Measurements from ENCODE around the gene CAV2.

CAV2 gene

DNA sequence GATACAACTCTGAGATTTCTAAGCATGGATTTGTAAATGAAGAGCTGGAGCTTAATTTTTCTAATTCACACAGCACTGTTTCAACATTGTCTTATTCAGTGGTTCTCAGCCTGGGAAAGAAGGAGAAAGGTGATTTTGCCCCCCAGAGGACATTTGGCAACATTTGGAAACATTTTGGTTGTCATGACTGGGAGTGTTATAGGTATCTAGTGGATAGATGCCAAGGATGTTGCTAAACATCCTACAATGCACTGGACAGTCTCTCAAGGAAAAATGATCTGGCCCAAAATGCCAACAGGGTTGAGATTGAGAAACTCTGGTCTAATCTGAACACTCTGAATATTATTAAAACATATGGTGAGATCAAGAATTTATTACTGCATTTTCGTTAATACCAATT lies 3.8 kb upstream of the CAV2 start:
- no peak for DNase-seq (ENCODE audit: low spot score)

DNA sequence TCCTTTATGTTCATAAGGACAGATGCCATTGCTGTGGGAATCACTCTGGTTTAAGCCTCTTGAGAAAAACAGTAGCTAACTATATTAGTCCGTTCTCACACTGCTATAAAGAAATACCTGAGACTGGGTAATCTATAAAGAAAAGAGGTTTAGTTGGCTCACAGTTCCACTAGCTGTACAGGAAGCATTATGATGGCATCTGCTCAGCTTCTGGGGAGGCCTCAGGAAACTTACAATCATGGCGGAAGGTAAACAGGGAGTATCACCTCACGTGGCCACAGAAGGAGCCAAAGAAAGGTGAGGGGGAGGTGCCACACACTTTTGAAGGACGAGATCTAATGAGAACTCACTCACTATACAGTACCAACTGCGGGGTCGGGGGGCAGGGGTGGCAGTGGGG lies 2.9 kb upstream of the CAV2 start:
- DNase-seq (ENCODE audit: low spot score) = no peak

DNA sequence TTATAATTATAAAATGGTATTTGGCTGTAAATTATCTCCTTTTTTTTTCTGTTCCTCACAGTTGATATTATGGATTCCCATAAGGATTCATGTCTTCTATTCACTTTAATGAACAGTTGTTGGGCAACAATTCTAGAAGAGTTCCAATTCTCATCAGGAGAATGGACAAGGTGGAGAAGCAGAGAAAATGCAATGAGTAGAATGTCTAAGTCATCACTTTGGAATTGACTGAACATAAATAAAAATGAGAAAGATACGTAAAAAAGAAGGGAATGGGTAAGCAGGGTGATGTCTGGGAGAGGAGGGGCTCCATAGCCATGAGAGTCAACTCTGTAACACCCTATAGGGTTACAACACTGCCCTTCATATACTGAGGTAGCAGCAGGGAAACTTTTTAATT lies 1.8 kb upstream of the CAV2 start:
- no peak for DNase-seq (ENCODE audit: low spot score)

DNA sequence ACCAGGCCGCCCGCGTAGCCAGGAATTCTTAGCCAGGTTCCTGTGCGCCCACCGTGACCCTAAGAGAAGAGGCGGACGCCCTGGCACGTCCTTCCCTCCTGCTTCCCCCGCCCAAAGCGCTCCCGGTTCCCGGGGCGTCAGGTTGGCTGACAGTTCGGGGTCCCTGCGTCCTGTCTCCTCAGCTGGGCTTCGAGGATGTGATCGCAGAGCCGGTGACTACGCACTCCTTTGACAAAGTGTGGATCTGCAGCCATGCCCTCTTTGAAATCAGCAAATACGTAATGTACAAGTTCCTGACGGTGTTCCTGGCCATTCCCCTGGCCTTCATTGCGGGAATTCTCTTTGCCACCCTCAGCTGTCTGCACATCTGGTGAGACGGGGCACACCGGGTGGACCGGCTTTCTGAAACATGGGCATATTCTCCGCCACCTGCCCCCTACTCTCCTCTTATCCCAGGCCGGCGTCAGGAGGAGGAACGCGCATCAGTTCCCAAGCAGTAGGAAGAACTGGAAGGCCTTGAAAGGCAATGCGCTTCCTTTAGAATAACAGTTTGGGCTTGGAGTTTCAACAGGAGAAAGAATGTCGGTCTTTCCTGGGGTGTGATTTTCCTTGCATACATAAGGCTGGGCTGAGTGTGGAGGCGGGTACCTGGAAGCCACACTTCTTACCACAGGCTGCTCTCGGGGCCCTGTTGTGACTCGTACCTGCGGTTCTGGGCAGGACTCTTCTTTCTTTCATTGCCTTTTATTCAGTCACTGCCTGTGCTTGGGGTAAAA lies 728 bp downstream of the CAV2 start:
- DNase-seq (ENCODE audit: low spot score) = no peak

DNA sequence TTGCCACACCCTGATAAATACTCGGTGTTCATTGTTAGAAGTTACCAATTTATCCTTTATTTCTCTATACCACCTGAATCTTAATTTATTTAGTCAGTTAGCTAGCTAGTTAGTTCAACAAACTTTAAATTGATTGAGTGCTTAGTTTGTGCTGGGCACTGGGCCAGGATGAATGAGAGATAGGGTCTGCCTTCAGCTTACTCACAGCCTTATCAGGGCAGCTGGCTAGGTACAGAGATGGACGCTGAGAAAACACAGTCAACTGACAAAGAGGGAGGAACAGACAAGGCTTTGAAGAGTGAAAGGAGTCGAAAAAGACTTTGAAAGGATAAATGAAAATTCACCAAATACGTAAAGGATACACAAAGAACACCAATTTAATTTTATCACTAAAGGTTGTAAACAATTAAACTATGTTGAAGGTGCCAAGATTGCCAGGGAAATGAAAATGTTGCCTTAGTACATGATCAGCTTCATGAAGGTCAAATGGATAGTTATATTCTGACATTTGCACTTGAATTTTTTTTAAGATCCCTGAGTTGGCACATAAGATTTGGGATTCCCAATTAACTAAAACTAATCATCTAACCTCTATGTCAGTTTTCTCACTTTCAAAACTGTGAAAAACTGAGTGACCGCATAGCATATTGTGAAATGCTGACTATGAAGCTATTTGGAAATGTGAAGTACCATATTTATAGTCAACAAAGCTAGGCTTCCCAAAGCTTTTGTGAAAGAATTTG lies 2.1 kb downstream of the CAV2 start:
- no peak for DNase-seq (ENCODE audit: low spot score)

DNA sequence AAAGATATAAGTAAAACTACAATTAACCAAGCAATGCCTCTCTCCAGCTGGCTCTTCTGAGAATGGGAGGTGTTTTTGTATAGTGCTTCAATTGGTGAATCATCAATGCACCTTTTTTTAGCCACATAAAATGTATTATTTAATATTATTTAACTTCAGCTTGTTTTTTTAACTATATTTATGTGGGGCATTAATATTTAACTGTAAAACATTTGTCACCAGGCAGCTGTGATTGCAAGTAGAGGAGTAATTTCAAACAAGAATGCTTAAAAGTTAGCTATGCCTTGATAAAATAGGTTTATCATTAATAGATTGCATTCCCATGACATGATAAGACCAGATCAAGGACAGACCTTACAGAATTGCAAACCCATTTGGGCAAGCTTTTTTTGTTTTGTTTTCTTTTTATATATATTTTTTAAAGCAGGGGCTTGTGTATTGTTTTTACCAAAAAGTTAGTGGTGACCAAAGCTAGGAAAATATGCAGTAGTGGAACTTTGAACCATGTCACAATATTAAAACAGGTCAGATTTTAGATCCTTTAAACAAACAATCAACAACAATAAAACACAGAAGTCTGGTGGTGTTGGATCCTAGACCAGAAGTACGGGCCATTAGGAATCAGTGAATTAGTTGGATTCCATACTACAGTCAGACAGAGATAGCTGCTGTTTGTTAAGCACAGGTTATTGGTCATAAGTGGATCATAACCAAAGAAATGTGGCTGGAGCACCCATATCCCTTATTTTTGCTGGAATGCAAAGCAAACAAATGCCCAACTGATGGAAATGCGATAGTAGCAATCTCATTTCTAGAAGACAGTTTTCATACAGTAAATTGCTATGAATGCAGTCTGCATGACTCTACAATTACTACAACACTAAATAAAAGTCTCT lies 2.9 kb downstream of the CAV2 start:
- no peak for DNase-seq (ENCODE audit: low spot score)

DNA sequence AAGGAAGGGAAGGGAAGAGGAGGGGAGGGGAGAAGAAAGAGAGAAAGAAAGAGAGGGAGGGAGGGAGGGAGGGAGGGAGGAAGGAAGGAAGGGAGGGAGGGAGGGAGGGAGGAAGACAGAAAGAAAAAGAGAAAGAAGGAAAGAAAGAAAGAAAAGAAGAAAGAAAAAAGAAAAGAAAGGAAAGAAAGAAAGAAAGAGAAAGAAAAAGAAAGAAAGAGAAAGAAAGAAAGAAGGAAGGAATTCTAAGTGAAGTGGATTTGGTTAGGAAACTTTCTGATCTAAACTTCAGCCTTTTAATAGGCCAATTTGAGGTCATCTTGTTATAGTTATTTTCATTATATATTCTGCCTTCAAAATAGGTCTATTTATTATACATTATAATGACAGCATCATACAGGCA lies 4.3 kb downstream of the CAV2 start:
- no peak for DNase-seq (ENCODE audit: low spot score)

DNA sequence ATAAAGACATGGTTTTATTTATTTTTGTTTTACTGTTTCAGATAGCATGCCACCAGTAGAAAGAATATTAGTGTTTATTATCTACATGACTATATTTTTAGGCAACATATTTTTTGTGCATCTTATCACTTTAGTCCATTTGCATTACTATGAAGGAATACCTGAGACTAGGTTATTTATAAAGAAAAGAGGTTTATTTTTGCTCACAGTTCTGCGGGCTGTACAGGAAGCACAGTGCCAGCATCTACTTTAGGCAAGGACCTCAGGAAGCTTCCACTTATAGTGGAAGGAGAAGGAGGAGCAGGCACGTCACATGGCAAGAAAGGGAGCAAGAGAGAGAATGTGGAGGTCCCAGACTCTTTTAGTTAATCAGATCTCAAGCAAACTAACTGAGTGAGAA lies 5.7 kb downstream of the CAV2 start:
- DNase-seq (ENCODE audit: low spot score) = no peak

DNA sequence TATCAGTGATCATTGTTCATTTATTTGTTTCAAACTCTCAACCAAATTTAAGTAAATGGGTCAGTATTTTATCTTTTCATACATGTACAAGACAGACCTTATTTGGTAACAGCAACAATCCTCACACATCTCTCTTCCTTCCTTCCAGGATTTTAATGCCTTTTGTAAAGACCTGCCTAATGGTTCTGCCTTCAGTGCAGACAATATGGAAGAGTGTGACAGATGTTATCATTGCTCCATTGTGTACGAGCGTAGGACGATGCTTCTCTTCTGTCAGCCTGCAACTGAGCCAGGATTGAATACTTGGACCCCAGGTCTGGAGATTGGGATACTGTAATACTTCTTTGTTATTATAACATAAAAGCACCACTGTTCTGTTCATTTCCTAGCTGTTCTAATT lies 6.3 kb downstream of the CAV2 start:
- DNase-seq (ENCODE audit: low spot score) = no peak

DNA sequence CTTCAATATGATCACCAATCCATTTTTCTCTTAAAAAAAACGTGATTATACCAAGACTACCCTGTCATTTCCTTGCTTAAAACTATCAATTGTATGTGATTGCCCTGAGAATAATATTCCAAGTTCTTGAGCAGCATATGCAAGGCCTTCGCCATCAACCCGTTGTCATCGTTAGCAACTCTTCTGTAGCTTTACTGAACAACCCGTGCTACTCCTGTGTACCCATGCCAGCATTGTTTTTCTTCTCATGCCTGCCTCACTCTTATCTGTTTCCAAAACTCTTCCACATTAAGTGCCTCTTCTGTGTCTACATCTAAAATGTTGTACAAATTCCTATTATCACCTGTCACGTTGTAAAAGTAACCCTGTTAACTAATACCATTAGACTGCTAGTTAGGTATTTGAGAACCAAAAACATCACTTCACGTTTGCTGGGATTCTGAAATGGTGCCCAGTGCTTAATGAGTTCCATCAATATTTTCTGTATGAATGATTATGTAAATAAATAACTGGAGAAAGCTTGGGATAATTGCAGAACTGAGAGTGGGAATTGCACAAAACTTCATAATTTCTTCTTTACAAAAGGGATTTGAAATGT lies 10.5 kb downstream of the CAV2 start:
- DNase-seq (ENCODE audit: low spot score) = no peak

DNA sequence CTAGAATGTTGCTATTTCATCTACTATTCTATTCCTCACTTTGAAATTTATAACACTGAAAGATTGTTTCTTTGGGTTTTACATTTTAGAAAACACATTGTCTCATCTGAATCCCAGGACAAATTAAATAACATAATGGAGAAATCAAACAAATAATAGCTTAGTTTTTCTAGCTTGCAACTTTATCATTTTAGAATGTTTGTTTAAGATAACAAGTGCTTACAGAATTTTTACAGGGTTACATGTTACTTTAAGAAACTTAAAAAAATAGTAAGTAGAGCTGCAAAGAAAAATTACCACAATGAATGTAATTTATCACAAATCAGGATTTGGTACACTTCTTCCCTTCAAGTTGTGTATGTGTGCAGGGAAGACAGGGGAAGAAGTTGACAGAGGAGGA lies 11.3 kb downstream of the CAV2 start:
- no peak for DNase-seq (ENCODE audit: low spot score)

DNA sequence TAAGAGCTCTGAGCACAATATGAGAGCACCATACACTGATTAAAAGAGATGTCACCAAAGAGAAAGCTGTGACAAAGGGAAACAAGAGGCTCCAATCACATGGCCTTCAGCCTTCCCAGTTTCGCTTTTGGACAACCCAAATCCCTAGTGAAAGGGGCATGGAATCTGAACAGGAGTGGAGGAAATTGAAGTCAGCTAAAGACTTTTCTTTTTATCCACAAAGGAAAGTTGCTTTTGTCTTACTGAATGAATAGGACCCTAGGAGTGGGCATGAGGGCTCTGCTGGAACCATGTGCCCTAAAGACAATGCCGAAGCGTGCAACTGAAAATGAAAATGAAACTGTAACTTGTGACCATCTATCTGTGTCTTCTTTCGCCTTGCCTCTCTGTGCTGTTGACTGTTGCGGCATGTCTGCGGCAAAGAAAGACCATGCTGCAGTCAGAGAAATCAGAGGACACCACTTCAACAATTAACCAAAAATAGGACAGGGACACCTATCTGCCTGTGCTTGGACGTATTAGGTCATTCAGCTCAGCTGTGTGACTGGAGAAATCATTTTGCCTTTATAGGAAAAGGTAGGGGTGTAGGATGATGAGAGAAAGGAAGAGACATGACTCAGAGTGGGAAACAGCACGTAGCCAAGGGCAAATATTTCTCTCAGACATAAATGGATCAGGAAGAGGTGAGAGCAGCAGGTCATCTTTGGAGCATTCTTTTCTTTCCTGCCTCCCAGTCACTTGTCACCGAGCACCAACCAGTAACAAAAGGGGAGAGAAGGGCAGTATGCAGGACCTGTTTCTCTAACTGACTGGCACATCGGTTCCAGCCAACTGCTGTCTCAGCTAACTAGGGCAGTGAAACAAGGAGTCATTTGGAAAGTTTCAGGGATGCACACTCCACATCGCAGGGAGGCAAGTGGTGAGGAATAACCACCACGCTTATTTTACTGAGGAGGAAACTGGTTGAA lies 12.3 kb downstream of the CAV2 start:
- DNase-seq (ENCODE audit: low spot score) = no peak

DNA sequence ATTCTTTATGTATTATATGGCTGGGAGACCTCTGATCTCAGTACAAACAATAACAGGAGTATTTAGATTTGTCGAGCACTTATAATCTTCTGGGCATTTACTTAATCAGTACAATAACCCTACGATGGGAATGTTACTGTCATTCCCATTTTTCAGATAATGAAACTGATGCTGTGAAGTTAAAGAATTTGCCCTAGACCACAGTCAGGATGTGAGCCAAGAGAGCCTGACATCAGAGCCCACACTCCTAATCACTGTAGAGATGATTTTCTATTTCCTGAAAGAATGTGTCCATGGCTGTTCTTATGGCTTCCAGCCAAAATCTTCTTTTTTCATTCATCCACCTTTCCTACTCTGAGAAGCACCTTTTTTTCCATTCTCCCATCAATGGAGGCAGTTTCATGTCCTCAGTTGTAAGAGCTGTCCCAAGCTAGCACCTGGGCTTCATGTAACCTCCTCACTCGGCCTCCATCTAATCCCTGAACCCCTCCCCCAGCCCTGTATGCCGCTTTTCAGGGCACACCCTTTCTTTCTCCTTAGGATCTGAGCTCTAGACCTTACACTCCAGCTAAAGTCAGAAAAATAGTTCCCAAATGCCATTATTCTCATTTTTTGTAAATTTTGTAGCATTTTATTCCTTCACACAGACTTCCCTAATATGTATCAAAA lies 13.1 kb downstream of the CAV2 start:
- no peak for DNase-seq (ENCODE audit: low spot score)

DNA sequence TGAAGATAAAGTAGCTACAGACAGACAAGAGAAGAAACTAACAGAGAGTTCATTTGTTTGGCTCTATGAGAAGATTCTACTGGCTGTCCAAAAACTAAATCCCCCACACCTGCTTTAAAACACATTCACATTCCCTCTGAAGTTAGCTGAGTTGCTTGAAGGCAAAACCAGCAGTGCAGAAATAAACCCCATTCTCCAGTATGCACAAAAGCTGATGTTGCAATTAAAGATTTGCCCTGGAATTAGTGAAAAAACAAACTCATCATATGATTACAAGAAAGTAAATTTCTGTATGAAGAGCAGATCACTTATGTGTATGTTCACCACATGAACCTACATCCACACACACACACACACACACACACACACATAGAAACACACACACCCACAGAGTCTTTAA lies 16.0 kb downstream of the CAV2 start:
- DNase-seq (ENCODE audit: low spot score) = no peak

DNA sequence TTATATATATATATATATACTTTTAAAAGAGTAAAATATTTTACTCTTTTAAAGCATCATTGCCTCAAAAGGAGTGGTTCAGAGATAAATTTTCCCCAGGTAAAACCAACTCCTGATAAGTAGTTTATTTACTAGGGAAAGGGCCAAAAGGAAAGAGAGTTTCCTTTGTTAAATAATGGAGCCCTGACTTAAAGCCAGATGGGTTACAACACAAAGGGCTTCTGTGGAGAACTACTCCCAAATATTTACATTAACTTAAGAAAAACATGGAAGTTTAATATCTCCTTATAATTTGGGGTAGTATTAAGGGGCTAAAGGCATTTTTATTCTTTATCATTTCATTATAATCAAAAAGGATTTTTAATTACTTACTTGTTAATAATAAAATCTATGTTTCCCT lies 16.8 kb downstream of the CAV2 start:
- DNase-seq (ENCODE audit: low spot score) = no peak

DNA sequence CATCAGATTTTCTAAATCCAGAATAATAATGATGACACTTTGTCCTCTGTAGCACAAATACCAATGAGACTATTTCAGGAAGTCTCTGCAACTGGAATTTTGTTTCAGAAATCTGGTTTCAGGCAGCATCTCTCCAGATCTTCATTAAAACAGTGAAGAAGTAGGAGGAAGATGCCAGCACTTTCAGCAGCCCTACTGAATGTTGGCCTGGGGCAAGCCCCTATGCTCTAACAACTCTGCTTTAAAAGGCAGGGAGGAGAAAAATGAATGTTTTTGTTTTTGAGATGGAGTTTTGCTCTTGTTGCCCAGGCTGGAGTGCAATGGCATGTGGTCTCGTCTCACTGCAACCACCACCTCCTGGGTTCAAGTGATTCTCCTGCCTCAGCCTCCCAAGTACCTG lies 18.1 kb downstream of the CAV2 start:
- DNase-seq (ENCODE audit: low spot score) = no peak

DNA sequence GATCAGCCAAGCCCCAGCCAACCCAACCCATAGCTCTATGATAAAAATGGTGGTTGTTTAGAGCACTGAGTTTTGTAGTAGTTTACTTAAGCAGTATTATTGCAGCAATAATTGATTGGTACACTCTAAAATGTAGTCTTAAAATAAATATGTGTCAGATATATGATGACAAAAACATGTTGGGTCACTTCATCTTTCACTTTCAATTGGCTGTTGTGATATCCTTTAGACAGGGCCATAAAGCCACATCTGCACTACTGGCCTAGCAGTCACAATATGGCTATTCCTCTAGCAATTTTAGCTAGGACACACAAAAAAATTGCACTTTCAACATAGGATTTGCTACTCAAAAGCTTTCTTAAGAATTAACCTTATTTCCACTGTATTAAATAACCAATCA lies 19.4 kb downstream of the CAV2 start:
- DNase-seq (ENCODE audit: low spot score) = no peak

DNA sequence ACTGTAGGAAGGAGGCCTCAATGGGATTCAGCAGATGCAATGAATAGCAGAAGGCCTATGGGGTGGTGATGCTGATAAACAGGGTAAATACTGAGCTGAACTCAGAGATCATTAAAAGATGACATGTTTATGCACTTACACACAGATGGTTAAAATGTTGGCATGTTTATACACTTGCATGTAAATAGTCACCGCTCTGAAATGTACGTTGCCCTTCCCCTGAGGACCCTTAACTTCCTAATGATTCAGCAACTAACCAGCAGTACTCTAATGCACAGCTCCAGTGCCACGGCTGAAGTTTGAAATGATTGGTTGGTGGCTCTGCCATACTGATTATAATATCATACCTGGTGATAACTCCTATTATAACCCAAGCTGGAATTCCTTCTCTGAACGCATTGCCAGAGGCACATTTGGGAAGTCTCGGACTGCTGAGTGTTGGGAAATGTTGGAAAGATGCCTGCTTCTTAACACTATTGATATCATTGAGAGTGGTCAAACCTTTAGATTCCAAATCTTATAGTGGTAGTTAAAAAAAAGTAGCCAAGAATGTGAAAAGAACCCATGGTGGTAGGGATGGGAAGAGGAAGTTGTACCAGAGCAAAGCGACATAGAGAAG lies 21.6 kb downstream of the CAV2 start:
- no peak for DNase-seq (ENCODE audit: low spot score)

DNA sequence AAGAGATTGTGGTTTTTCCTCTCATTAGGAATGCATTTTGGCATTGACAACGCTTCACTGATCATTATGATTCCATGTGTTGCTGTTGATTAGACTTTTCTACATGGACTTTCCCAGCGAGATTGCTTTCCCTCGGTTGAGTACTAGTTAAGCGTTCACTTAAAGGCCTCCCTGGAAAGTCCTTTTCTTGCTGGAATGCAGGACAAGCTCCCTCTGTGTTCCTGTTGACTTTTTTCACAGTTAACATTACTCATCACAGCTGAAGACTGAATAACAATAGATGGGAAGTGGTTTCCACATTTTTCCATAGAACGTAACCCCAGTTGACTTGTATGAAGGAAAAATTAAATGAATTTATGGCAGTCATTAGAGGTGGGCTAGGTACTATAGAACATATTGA lies 22.7 kb downstream of the CAV2 start:
- DNase-seq (ENCODE audit: low spot score) = no peak

DNA sequence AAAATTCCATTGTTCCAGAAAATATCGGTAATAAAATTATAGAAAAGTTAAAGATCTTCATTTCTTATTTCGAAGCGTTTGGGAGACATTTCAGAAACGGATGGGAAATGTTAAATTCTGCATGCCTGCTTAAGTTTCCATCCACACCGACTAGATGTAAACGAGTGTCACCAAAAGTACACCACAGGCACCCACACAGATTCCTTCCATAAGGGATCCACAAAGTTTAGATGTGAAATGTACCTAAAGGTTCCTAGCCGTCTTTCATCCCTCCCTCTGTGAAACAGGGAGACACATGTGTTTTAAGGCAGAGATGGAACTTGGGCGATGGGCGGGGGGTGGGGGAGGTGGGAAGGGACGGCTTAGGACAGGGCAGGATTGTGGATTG lies 24.7 kb downstream of the CAV2 start:
- DNase-seq (ENCODE audit: low spot score) = no peak

All from germinal center (tissue), 1 donor.